Thoracic aorta (tissue), 2 donors: ENCODE measurements around the gene CGRRF1. TPM values are rescaled to one million over a fixed set of nuclear protein-coding genes. Genes with fewer than 3 reads are reported as not detected.

Experiments used
- ATAC-seq: fragments of 150-250 bp; one replicate; pipeline ENCODE4 v1.8.0; 2017; ENCODE audit warnings: low read depth; ENCODE audit not compliant: insufficient number of reproducible peaks, low FRiP score
- DNase-seq: peaks from one replicate; pipeline ENCODE4 v3.0.0-alpha.2; 2020; ENCODE audit warnings: low spot score
- H3K27ac ChIP-seq, 2 donors: fragments of 200-600 bp; sonication (generic); 1 replicate in 1 of 2; 2 replicates in 1 of 2; pipeline ENCODE4 v1.5.1; 2016; ENCODE audit warnings: mild to moderate bottlenecking in 2 of 2, moderate library complexity in 2 of 2
- H3K27me3 ChIP-seq: fragments of 200-600 bp; sonication (generic); replicated peaks from 2 replicates; pipeline ENCODE4 v1.6.0; 2016; ENCODE audit warnings: mild to moderate bottlenecking; ENCODE audit not compliant: insufficient read depth
- H3K36me3 ChIP-seq: fragments of 200-600 bp; sonication (generic); one replicate; pipeline ENCODE4 v1.5.1; 2016
- H3K4me1 ChIP-seq, 2 donors: fragments of 200-600 bp; sonication (generic); 1 replicate in 1 of 2; 2 replicates in 1 of 2; pipeline versions ENCODE4 v1.5.1 to v1.6.0; 2016; ENCODE audit warnings: low read depth in 2 of 2, mild to moderate bottlenecking in 1 of 2; ENCODE audit not compliant: control insufficient read depth in 1 of 2
- H3K4me3 ChIP-seq: fragments of 200-600 bp; sonication (generic); 2 replicates; pipeline ENCODE4 v1.5.1; 2016; ENCODE audit warnings: mild to moderate bottlenecking
- H3K9me3 ChIP-seq: fragments of 200-600 bp; sonication (generic); 2 replicates; pipeline ENCODE4 v1.5.1; 2016
- total RNA-seq, 2 donors: library from RNA; depleted of rRNA; stranded (reverse); fragments of >200 nt; gene quantifications; one replicate each; pipeline versions ENCODE4 v1.1.0 to v1.2.3, GENCODE V29; 2016
- TF ChIP-seq, protein P1 (sequence below): fragments of 200-600 bp; sonication (generic); IDR thresholded peaks from one replicate; pipeline ENCODE4 v1.5.1; 2019; ENCODE audit warnings: antibody characterized with exemption

The CGRRF1 gene
- total RNA-seq, 2 donors from 2014 or later = 15.2 to 42.2 TPM

DNA sequence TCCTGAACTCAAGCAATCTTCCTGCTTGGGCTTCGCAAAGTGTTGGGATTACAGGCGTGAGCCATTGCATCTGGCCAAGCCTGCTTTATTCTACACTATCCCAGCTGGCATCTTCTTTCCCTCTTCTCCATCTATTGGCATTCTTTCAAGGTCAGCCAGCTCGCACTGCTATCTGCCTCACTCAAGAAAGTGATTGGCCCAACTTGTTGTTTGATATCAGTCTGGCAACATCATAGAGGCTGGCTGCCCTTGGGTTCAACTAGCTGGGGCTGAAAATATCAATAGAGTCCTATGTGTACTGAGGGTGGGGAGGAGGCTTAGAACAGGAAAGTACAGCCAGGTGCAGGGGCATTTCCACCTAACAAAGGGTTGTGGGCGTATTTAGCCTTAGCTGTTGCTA, 38.1 kb upstream of the CGRRF1 start:
- TF ChIP-seq, protein P1, sequence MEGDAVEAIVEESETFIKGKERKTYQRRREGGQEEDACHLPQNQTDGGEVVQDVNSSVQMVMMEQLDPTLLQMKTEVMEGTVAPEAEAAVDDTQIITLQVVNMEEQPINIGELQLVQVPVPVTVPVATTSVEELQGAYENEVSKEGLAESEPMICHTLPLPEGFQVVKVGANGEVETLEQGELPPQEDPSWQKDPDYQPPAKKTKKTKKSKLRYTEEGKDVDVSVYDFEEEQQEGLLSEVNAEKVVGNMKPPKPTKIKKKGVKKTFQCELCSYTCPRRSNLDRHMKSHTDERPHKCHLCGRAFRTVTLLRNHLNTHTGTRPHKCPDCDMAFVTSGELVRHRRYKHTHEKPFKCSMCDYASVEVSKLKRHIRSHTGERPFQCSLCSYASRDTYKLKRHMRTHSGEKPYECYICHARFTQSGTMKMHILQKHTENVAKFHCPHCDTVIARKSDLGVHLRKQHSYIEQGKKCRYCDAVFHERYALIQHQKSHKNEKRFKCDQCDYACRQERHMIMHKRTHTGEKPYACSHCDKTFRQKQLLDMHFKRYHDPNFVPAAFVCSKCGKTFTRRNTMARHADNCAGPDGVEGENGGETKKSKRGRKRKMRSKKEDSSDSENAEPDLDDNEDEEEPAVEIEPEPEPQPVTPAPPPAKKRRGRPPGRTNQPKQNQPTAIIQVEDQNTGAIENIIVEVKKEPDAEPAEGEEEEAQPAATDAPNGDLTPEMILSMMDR = no peak
- no peaks in the 10 kb centered on the region for H3K36me3 ChIP-seq
- no peak overlapping the region for H3K4me3 ChIP-seq
- no peak for DNase-seq
- H3K9me3 ChIP-seq = peaks cover 4% of the 10 kb centered on the region
- no peak for ATAC-seq
- peaks cover 0 to 33% of the 10 kb centered on the region in 2 donors for H3K4me1 ChIP-seq
- no peaks in the 10 kb centered on the region for H3K27me3 ChIP-seq
- no peak overlapping the region for H3K27ac ChIP-seq

DNA sequence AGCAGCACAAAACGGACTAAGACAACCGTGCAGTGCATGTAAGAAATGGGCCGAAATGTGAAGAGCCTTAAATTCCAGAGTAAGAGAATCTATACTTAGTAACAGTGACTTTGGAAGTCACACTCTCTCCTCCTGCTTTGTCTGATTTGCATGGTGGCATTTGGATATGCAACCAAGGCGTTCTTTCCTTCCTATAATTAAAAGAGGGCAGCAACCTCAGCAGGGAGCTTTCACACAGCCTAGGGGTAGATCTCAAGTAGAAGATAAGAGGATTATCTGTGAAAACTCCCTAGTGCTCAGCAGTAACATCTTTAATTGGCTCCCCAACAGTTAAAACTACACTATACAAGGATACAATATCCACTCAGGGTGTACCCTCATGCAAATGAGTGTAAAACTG, 37.4 kb upstream of the CGRRF1 start:
- no peaks in the 10 kb centered on the region for H3K36me3 ChIP-seq
- peaks cover 0 to 33% of the 10 kb centered on the region in 2 donors for H3K4me1 ChIP-seq
- no peak overlapping the region for H3K4me3 ChIP-seq
- no peak for DNase-seq
- H3K27ac ChIP-seq = no peak overlapping the region
- no peak for ATAC-seq
- peaks cover 3% of the 10 kb centered on the region for H3K9me3 ChIP-seq
- no peaks in the 10 kb centered on the region for H3K27me3 ChIP-seq
- TF ChIP-seq, protein P1 = no peak

DNA sequence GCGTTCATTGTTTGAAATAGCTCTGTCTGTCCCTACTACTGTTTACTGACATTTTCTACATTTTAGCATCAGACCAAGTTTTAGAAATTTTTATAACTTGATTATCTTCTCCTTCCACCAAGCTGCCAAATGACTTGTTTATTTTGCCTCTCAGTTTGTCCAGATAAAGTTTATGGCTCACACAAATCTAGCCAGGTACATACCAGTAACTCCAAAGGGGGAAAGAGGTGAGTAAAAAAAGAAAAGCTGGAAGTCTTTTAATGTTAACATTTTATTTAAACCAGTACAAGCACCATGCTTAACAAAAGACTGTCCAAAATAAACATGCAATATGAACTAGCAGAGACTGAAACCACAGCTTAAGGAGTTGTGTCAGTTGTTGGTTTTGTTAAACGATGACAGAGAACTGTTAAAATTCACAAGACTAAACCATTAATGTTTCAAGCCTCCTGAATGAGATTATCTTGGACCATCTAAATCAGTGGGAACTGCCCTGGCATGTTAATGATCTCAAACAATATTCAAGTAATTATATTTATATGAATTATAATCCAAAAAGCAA, 35.4 kb upstream of the CGRRF1 start:
- Histone ChIP-seq H3K4me3 (no peak overlapping the region), H3K36me3 (peaks cover 4% of the 10 kb centered on the region), H3K27ac (no peak overlapping the region), H3K9me3 (no peaks in the 10 kb centered on the region), H3K4me1 (peaks cover 0 to 33% of the 10 kb centered on the region in 2 donors), H3K27me3 (no peaks in the 10 kb centered on the region)
- TF ChIP-seq, protein P1 = no peak
- DNase-seq (no peak), ATAC-seq (no peak)

DNA sequence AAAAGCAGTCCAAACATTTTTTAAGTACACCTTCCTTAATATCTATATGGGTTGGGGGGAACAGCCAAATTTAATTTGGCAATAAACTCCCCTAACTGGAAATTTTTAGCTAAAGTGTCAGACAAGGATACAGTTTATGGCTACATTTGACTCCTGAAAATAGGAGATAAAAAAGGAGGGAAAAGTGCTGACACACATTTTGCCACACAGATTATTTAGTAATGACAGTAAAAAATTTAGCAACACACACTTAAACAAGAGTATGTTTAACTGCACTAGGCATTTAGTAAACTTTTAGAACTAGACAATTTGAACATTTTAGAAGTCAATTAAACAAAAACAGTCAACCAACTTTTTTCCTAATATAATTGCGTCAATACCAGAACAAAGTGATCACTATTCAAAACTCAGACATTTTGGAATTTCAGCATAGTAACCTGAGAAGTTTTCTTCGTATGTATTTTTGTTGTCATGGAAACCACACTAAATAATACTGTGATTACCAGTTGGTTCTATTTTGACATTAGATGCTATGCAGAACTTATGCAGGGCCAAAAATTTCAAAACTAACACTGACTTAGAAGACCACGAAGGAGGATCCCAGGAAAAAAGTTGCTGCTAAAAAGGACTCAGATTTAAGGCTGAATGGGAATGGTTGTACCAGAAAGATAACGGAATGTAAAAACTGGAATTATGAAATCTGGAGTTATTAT, 34.4 kb upstream of the CGRRF1 start:
- TF ChIP-seq, protein P1 = no peak
- Histone ChIP-seq H3K27ac (no peak overlapping the region), H3K4me3 (no peak overlapping the region), H3K27me3 (no peaks in the 10 kb centered on the region), H3K9me3 (no peaks in the 10 kb centered on the region), H3K36me3 (peaks cover 4% of the 10 kb centered on the region), H3K4me1 (peaks cover 0 to 26% of the 10 kb centered on the region in 2 donors)
- DNase-seq = no peak
- ATAC-seq = no peak

DNA sequence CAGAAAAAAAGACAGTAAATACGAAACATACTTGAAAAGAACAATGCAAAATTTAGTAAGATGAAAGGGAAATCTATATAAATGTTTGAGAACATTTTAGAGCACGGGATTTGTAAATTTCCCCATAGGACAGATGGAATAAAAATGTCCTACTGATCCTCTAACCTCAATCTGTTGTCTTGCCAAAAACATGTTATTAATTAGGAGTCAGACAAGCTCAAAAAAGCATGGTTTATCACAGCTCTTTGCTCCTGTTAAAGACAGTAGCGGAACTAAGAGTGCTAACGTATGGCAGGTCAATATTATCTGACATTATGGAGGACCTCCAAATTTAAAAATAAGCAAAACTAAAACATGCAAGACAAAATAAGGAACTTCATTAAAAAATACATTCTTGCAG, 33.8 kb upstream of the CGRRF1 start:
- ATAC-seq (no peak), DNase-seq (no peak)
- Histone ChIP-seq H3K36me3 (peaks cover 4% of the 10 kb centered on the region), H3K4me1 (peaks cover 0 to 20% of the 10 kb centered on the region in 2 donors), H3K27ac (no peak overlapping the region), H3K4me3 (no peak overlapping the region), H3K9me3 (no peaks in the 10 kb centered on the region), H3K27me3 (no peaks in the 10 kb centered on the region)
- TF ChIP-seq, protein P1 = no peak
